Neural cell (in vitro differentiated cells): Measurements from ENCODE around the gene NDE1.

ENCODE experiments used
- EZH2 ChIP-seq: fragments of 200-600, 300-800 bp; shearing (Covaris generic), sonication (generic); IDR thresholded peaks from 2 replicates; pipeline ENCODE4 v1.6.1; 2014; ENCODE audit warnings: antibody characterized with exemption, low read length, borderline replicate concordance, mild to moderate bottlenecking; ENCODE audit not compliant: insufficient read depth, poor library complexity, severe bottlenecking
- POLR2AphosphoS5 ChIP-seq: IDR thresholded peaks from 2 replicates; pipeline ENCODE4 v1.6.1; 2012
- TF ChIP-seq, protein P1 (sequence below): fragments of 450-650 bp; IDR thresholded peaks from 2 replicates; pipeline ENCODE4 v1.5.1; 2014; ENCODE audit warnings: antibody characterized with exemption, mild to moderate bottlenecking, moderate library complexity; ENCODE audit not compliant: poor library complexity, severe bottlenecking

- TF ChIP-seq, protein P1, sequence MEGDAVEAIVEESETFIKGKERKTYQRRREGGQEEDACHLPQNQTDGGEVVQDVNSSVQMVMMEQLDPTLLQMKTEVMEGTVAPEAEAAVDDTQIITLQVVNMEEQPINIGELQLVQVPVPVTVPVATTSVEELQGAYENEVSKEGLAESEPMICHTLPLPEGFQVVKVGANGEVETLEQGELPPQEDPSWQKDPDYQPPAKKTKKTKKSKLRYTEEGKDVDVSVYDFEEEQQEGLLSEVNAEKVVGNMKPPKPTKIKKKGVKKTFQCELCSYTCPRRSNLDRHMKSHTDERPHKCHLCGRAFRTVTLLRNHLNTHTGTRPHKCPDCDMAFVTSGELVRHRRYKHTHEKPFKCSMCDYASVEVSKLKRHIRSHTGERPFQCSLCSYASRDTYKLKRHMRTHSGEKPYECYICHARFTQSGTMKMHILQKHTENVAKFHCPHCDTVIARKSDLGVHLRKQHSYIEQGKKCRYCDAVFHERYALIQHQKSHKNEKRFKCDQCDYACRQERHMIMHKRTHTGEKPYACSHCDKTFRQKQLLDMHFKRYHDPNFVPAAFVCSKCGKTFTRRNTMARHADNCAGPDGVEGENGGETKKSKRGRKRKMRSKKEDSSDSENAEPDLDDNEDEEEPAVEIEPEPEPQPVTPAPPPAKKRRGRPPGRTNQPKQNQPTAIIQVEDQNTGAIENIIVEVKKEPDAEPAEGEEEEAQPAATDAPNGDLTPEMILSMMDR: no peak
- TF ChIP-seq POLR2AphosphoS5: no peak
- TF ChIP-seq EZH2: no peak
These were observed 119.2 kb downstream of the NDE1 start for GRCh38 chr16:15769239-15769638.
